Uterus (tissue), 2 donors: ENCODE data around the gene CHST12.

Source experiments
- CTCF ChIP-seq, 4 experiments: fragments of 200-600 bp in 2 of 4; fragments of 450-650 bp in 2 of 4; sonication (generic) in 2 of 4; IDR thresholded peaks; one replicate each; pipeline ENCODE4 v1.5.1; 2016 to 2019; ENCODE audit warnings: antibody characterized with exemption in 4 of 4, mild to moderate bottlenecking in 2 of 4, moderate library complexity in 1 of 4
- POLR2A ChIP-seq, 2 donors: fragments of 450-650 bp; IDR thresholded peaks; one replicate each; pipeline ENCODE4 v1.6.1; 2016; ENCODE audit warnings: antibody characterized with exemption in 2 of 2, mild to moderate bottlenecking in 1 of 2, moderate library complexity in 1 of 2

GRCh38 chr7:2466675-2467074, 63.3 kb downstream of the CHST12 start:
- TF ChIP-seq CTCF (IDR thresholded peaks at IDR 0.05) (no peak), POLR2A (IDR thresholded peaks at IDR 0.05) (no peak)
